Measurements from ENCODE around the gene ETFA.

- TF ChIP-seq POLR2A (IDR thresholded peaks at IDR 0.05; ENCODE audit: low read length), result no peak
- TF ChIP-seq GATA1 (IDR thresholded peaks at IDR 0.05; ENCODE audit: low read depth, low read length), result no peak
Measured at GRCh38 chr15:76168237-76168984, 142.9 kb downstream of the ETFA start.

Measured in erythroblast (primary cell).